ENCODE measurements around the gene NPIPA3.
"Not testable (repeated sequence)": the region's sequence is repeated elsewhere in the genome, so short reads cannot be mapped to it uniquely, and the experiment has no call there.

The NPIPA3 gene

DNA sequence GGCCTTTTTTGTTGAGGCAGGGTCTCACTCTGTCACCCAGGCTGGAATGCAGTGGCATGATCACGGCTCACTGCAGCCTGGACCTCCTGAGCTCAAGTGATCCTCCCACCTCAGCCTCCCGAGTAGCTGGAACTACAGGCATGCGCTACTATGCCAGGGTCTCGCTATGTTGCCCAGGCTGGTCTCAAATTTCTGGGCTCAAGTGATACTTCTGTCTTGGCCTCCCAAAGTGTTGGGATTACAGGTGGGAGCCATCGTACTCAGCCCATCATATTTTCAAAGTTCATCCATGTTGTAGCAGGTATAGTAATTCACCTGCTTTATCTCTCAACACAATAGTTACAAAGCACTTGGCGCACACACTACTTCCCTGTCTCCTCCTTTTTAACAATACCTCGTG is 22.8 kb upstream of the NPIPA3 start:
- H3K27me3 ChIP-seq (ENCODE audit: control insufficient read depth in 1 of 2, insufficient read depth in 2 of 2, low read length in 2 of 2); H3K9me3 ChIP-seq (ENCODE audit: control insufficient read depth in 1 of 2, low read length in 2 of 2); H3K27ac ChIP-seq (ENCODE audit: low read depth, low read length); H3K36me3 ChIP-seq (ENCODE audit: control insufficient read depth in 1 of 2, insufficient read depth in 2 of 2, low read length in 2 of 2); H3K4me1 ChIP-seq (ENCODE audit: control insufficient read depth in 1 of 2, insufficient read depth in 2 of 2, low read length in 2 of 2); H3K4me3 ChIP-seq (ENCODE audit: low read depth in 1 of 2, low read length in 2 of 2); H3K9ac ChIP-seq (ENCODE audit: low read depth in 1 of 2, low read length in 2 of 2): not testable (repeated sequence)

DNA sequence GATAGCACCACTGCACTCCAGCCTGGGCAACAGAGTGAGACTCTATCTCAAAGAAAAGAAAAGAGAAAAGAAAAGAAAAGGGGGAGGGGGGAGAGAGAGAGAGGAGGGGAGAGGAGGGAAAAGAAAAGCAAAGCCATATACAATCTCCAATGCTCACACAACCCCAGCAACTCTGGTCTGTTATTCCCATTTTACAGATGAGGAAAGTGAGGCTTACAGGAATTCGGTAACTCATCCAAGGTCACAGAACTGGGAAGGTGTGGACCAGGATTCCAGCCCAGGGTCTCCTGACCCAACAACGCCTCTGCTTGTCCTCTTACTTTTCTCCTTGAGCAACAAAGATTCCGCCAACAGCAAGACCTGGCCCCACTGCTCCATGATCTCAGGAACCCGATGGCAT is 22.1 kb upstream of the NPIPA3 start:
- no peaks in the 10 kb centered on the region for H3K4me1 ChIP-seq (ENCODE audit: control insufficient read depth in 1 of 2, insufficient read depth in 2 of 2, low read length in 2 of 2)
- no peak overlapping the region for H3K9ac ChIP-seq (ENCODE audit: low read depth in 1 of 2, low read length in 2 of 2)
- H3K36me3 ChIP-seq (ENCODE audit: control insufficient read depth in 1 of 2, insufficient read depth in 2 of 2, low read length in 2 of 2), result peaks cover 0 to 4% of the 10 kb centered on the region in 2 donors
- H3K27me3 ChIP-seq (ENCODE audit: control insufficient read depth in 1 of 2, insufficient read depth in 2 of 2, low read length in 2 of 2), result no peaks in the 10 kb centered on the region
- H3K27ac ChIP-seq (ENCODE audit: low read depth, low read length), result no peak overlapping the region
- H3K9me3 ChIP-seq (ENCODE audit: control insufficient read depth in 1 of 2, low read length in 2 of 2), result no peaks in the 10 kb centered on the region
- H3K4me3 ChIP-seq (ENCODE audit: low read depth in 1 of 2, low read length in 2 of 2), result no peak overlapping the region

DNA sequence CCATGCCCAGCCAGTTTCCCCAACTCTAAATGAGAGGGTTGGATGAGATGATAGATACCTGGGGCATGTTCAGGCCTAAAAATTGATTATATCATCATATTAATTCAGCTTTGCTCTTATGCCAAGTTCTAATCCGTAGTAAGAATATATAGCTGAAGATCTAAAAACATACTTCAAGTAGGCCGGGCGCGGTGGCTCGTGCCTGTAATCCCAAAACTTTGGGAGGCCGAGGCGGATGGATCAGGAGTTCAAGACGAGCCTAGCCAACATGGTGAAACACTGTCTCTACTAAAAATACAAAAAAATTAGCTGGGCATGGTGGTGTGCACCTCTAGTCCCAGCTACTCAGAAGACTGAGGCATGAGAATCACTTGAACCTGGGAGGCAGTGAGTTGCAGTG is 21.1 kb upstream of the NPIPA3 start:
- Histone ChIP-seq H3K27me3 (ENCODE audit: control insufficient read depth in 1 of 2, insufficient read depth in 2 of 2, low read length in 2 of 2) (no peaks in the 10 kb centered on the region), H3K9me3 (ENCODE audit: control insufficient read depth in 1 of 2, low read length in 2 of 2) (no peaks in the 10 kb centered on the region), H3K4me3 (ENCODE audit: low read depth in 1 of 2, low read length in 2 of 2) (no peak overlapping the region), H3K9ac (ENCODE audit: low read depth in 1 of 2, low read length in 2 of 2) (no peak overlapping the region), H3K27ac (ENCODE audit: low read depth, low read length) (no peak overlapping the region), H3K4me1 (ENCODE audit: control insufficient read depth in 1 of 2, insufficient read depth in 2 of 2, low read length in 2 of 2) (no peaks in the 10 kb centered on the region), H3K36me3 (ENCODE audit: control insufficient read depth in 1 of 2, insufficient read depth in 2 of 2, low read length in 2 of 2) (peaks cover 0 to 4% of the 10 kb centered on the region in 2 donors)

DNA sequence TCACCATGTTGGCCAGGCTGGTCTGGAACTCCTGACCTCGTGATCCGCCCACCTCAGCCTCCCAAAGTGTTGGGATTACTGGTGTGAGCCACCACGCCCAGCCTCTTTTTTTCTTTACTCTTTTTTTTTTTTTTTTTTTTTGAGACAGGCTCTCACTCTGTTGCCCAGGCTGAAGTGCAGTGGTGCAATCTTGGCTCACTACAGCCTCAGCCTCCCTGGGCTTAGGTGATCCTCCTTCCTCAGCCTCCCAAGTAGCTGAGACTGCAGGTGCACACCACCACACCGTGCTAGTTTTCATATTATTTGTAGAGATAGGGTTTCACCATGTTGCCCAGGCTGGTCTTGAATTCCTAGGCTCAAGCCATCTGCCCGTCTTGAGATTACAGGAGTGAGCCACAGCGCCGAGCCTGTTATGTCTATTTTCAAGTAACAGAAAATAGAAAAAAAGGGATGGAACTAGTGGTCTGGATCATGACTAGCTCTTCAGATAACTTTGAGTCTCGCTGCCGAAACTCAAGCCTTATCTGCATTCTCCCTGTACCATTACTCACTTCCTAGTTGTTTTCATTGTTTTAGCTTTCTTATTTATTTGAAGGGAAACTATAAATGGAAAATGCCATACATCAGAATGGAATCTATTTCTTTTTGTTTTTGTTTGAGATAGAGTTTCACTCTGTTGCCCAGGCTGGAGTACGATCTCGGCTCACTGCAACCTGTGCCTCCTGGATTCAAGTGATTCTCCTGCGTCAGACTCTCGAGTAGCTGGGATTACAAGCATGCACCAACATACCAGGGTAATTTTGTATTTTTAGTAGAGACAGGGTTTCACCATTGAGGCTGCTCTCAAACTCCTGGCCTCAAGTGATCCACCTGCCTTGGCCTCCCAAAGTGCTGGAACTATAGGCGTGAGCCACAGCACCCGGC is 17.1 kb upstream of the NPIPA3 start:
- not testable (repeated sequence) for H3K9me3 ChIP-seq (ENCODE audit: control insufficient read depth in 1 of 2, low read length in 2 of 2); H3K4me3 ChIP-seq (ENCODE audit: low read depth in 1 of 2, low read length in 2 of 2); H3K27ac ChIP-seq (ENCODE audit: low read depth, low read length); H3K27me3 ChIP-seq (ENCODE audit: control insufficient read depth in 1 of 2, insufficient read depth in 2 of 2, low read length in 2 of 2); H3K9ac ChIP-seq (ENCODE audit: low read depth in 1 of 2, low read length in 2 of 2); H3K4me1 ChIP-seq (ENCODE audit: control insufficient read depth in 1 of 2, insufficient read depth in 2 of 2, low read length in 2 of 2); H3K36me3 ChIP-seq (ENCODE audit: control insufficient read depth in 1 of 2, insufficient read depth in 2 of 2, low read length in 2 of 2)

DNA sequence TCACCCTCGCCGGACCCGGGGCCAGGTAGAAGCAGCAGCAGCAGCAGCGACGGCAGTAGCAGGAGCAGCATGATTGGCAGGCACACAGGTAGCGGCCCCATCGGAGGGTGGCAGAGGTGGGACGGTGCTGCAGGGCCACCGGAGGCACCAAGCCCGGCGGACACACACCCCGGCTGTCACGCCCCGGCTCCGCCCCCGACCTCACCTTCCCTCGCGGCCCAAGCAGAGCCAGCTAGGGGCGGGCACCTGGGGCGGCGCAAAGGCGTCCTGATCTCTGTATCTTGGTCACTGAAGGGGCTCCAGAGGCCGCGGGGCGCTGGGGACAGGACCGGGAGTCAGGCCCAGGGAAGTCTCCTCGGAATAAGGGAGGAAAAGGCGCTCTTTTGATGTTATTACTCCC is 9.1 kb upstream of the NPIPA3 start, which contains the start of gene PLA2G10:
Gene PLA2G10, minus strand, starts transcription at position 180 of the 400 bp plus-strand sequence. Its CDS starts 79 bp downstream, at position 101.
- not testable (repeated sequence) for H3K9me3 ChIP-seq (ENCODE audit: control insufficient read depth in 1 of 2, low read length in 2 of 2); H3K36me3 ChIP-seq (ENCODE audit: control insufficient read depth in 1 of 2, insufficient read depth in 2 of 2, low read length in 2 of 2); H3K4me3 ChIP-seq (ENCODE audit: low read depth in 1 of 2, low read length in 2 of 2); H3K27ac ChIP-seq (ENCODE audit: low read depth, low read length); H3K4me1 ChIP-seq (ENCODE audit: control insufficient read depth in 1 of 2, insufficient read depth in 2 of 2, low read length in 2 of 2); H3K9ac ChIP-seq (ENCODE audit: low read depth in 1 of 2, low read length in 2 of 2); H3K27me3 ChIP-seq (ENCODE audit: control insufficient read depth in 1 of 2, insufficient read depth in 2 of 2, low read length in 2 of 2)

DNA sequence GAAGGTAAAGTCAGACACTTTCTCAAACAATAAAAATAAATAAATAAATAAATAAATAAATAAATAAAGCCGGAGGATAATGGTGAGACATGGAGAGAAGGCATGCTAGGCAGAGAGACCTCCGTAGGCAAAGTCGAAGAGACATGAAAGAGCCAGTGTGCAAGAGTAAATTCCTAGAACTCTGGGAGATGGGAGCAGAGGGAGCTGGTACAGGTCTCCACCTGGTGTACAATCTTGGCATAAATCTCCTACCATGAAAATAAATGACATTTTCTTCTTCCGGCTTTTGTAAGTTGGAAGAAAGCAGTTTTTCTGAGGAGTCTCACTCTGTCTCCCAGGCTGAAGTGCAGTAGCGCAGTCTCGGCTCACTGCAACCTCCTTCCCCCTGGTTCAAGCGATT is 1.4 kb upstream of the NPIPA3 start:
- H3K4me1 ChIP-seq (ENCODE audit: control insufficient read depth in 1 of 2, insufficient read depth in 2 of 2, low read length in 2 of 2); H3K4me3 ChIP-seq (ENCODE audit: low read depth in 1 of 2, low read length in 2 of 2); H3K27me3 ChIP-seq (ENCODE audit: control insufficient read depth in 1 of 2, insufficient read depth in 2 of 2, low read length in 2 of 2); H3K9me3 ChIP-seq (ENCODE audit: control insufficient read depth in 1 of 2, low read length in 2 of 2); H3K9ac ChIP-seq (ENCODE audit: low read depth in 1 of 2, low read length in 2 of 2); H3K27ac ChIP-seq (ENCODE audit: low read depth, low read length); H3K36me3 ChIP-seq (ENCODE audit: control insufficient read depth in 1 of 2, insufficient read depth in 2 of 2, low read length in 2 of 2): not testable (repeated sequence)

DNA sequence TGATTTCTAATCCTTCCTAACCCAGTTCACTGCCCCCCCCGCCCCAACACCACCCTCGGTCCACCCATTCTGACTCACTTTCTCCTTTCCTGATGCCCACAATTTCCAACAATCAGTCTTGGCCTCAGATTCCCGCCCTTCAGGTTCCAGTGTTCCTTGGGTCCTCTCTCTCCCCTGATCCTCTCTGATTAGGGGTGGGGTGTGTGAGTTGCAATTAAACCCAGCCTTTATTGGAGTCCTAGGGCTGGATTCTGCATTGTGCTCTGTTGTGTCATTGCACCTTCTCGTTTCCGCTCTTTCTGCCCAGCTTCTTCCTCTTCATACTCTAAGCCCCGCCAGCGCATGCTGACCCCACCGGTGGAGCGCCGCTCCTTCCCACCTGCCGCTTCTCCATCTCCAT is 539 bp upstream of the NPIPA3 start:
- not testable (repeated sequence) for H3K4me3 ChIP-seq (ENCODE audit: low read depth in 1 of 2, low read length in 2 of 2); H3K27ac ChIP-seq (ENCODE audit: low read depth, low read length); H3K4me1 ChIP-seq (ENCODE audit: control insufficient read depth in 1 of 2, insufficient read depth in 2 of 2, low read length in 2 of 2); H3K9me3 ChIP-seq (ENCODE audit: control insufficient read depth in 1 of 2, low read length in 2 of 2); H3K27me3 ChIP-seq (ENCODE audit: control insufficient read depth in 1 of 2, insufficient read depth in 2 of 2, low read length in 2 of 2); H3K9ac ChIP-seq (ENCODE audit: low read depth in 1 of 2, low read length in 2 of 2); H3K36me3 ChIP-seq (ENCODE audit: control insufficient read depth in 1 of 2, insufficient read depth in 2 of 2, low read length in 2 of 2)

DNA sequence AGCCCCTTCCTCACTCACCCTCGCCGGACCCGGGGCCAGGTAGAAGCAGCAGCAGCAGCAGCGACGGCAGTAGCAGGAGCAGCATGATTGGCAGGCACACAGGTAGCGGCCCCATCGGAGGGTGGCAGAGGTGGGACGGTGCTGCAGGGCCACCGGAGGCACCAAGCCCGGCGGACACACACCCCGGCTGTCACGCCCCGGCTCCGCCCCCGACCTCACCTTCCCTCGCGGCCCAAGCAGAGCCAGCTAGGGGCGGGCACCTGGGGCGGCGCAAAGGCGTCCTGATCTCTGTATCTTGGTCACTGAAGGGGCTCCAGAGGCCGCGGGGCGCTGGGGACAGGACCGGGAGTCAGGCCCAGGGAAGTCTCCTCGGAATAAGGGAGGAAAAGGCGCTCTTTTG is 30.0 kb downstream of the NPIPA3 start:
- not testable (repeated sequence) for H3K36me3 ChIP-seq (ENCODE audit: control insufficient read depth in 1 of 2, insufficient read depth in 2 of 2, low read length in 2 of 2); H3K4me1 ChIP-seq (ENCODE audit: control insufficient read depth in 1 of 2, insufficient read depth in 2 of 2, low read length in 2 of 2); H3K9me3 ChIP-seq (ENCODE audit: control insufficient read depth in 1 of 2, low read length in 2 of 2); H3K9ac ChIP-seq (ENCODE audit: low read depth in 1 of 2, low read length in 2 of 2); H3K27ac ChIP-seq (ENCODE audit: low read depth, low read length); H3K27me3 ChIP-seq (ENCODE audit: control insufficient read depth in 1 of 2, insufficient read depth in 2 of 2, low read length in 2 of 2); H3K4me3 ChIP-seq (ENCODE audit: low read depth in 1 of 2, low read length in 2 of 2)

DNA sequence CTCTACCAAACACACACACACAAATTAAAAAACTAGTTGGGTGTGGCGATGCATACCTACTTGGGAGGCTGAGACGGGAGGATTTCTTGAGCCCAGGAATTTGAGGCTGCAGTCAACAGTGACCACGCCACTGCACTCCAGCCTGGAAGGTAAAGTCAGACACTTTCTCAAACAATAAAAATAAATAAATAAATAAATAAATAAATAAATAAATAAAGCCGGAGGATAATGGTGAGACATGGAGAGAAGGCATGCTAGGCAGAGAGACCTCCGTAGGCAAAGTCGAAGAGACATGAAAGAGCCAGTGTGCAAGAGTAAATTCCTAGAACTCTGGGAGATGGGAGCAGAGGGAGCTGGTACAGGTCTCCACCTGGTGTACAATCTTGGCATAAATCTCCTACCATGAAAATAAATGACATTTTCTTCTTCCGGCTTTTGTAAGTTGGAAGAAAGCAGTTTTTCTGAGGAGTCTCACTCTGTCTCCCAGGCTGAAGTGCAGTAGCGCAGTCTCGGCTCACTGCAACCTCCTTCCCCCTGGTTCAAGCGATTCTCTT is 37.7 kb downstream of the NPIPA3 start:
- not testable (repeated sequence) for H3K4me3 ChIP-seq (ENCODE audit: low read depth in 1 of 2, low read length in 2 of 2); H3K9ac ChIP-seq (ENCODE audit: low read depth in 1 of 2, low read length in 2 of 2); H3K4me1 ChIP-seq (ENCODE audit: control insufficient read depth in 1 of 2, insufficient read depth in 2 of 2, low read length in 2 of 2); H3K9me3 ChIP-seq (ENCODE audit: control insufficient read depth in 1 of 2, low read length in 2 of 2); H3K27ac ChIP-seq (ENCODE audit: low read depth, low read length); H3K27me3 ChIP-seq (ENCODE audit: control insufficient read depth in 1 of 2, insufficient read depth in 2 of 2, low read length in 2 of 2); H3K36me3 ChIP-seq (ENCODE audit: control insufficient read depth in 1 of 2, insufficient read depth in 2 of 2, low read length in 2 of 2)

DNA sequence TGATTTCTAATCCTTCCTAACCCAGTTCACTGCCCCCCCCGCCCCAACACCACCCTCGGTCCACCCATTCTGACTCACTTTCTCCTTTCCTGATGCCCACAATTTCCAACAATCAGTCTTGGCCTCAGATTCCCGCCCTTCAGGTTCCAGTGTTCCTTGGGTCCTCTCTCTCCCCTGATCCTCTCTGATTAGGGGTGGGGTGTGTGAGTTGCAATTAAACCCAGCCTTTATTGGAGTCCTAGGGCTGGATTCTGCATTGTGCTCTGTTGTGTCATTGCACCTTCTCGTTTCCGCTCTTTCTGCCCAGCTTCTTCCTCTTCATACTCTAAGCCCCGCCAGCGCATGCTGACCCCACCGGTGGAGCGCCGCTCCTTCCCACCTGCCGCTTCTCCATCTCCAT is 38.6 kb downstream of the NPIPA3 start:
- not testable (repeated sequence) for H3K4me3 ChIP-seq (ENCODE audit: low read depth in 1 of 2, low read length in 2 of 2); H3K9me3 ChIP-seq (ENCODE audit: control insufficient read depth in 1 of 2, low read length in 2 of 2); H3K27me3 ChIP-seq (ENCODE audit: control insufficient read depth in 1 of 2, insufficient read depth in 2 of 2, low read length in 2 of 2); H3K9ac ChIP-seq (ENCODE audit: low read depth in 1 of 2, low read length in 2 of 2); H3K4me1 ChIP-seq (ENCODE audit: control insufficient read depth in 1 of 2, insufficient read depth in 2 of 2, low read length in 2 of 2); H3K36me3 ChIP-seq (ENCODE audit: control insufficient read depth in 1 of 2, insufficient read depth in 2 of 2, low read length in 2 of 2); H3K27ac ChIP-seq (ENCODE audit: low read depth, low read length)
